Measurements from ENCODE around the gene LYPLA2. TPM values are rescaled to one million over a fixed set of nuclear protein-coding genes. Genes with fewer than 3 reads are reported as not detected.
"Not testable (repeated sequence)": the region's sequence is repeated elsewhere in the genome, so short reads cannot be mapped to it uniquely, and the experiment has no call there.

The LYPLA2 gene
- total RNA-seq, 2 experiments from 2014 or later: 92.5 to 93.9 TPM

DNA sequence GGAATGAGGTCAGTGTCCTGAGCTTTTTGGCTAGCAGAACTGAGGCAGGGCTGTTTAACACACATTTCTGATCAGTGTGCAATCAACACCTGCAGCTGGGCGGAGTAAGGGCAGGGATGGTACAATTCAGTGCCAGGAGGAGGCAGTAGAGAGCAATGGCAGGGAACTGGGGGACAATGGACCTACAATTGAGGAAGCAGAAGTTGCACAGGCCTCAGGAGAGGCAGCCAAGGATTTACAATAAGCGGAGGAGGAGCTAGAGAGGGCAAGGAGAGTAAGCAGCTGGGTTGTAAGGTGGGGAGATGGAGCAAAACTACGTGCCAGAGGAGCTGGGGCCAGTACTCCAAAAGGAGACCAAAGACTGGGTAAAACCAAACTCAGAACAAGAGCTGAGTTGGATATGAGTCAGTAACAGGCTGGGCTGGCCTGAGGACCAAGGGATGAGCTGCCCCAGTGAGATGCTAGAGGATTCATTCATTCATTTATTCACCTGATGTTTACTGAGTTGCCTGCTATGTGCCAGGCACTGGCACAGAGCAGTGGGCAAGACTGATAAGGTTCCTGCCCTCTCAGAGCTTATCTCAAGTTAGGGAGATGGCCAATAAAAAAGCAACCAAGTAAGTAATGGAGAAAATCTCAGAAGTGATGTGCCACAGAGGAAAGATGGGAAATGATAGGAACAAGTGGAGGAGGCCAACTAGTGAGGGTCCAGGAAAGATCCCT lies 20.0 kb downstream of the LYPLA2 start:
- POLR2A ChIA-PET: interaction anchor here (0.6 kb wide), 1 partner anchor 9 kb away, joined by 3 read pairs; no protein-coding TSS in a partner anchor
- CTCF ChIA-PET: interaction anchor here (0.6 to 4.2 kb wide), 21 partner anchors 8 to 256 kb away, joined by 3 to 29 read pairs (median 5); partner anchors contain the start of genes CNR2, FUCA1, GALE and HMGCL

DNA sequence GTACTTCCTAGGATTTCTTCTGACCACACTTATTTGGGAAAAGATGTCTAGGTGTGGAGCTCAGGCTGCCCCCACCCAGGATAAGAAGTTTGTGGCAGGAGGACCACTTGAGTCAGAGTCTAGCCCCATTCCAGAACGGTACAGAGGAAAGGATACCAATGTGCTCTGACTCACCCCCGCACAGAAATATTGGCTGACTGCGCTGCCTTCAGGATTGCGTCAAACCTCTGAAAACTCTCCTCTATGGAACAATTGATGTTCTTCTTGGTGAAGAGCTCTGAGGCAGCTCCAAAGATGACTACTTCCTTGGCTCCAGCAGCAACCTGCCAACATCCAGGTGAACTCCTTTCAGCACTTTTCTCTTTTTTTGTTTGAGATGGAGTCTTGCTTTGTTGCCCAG lies 23.1 kb downstream of the LYPLA2 start:
- ChIA-PET POLR2A (no interaction called here), CTCF (interaction anchor here (1.3 kb wide), 1 partner anchor 103 kb away, joined by 4 read pairs; no protein-coding TSS in a partner anchor)

DNA sequence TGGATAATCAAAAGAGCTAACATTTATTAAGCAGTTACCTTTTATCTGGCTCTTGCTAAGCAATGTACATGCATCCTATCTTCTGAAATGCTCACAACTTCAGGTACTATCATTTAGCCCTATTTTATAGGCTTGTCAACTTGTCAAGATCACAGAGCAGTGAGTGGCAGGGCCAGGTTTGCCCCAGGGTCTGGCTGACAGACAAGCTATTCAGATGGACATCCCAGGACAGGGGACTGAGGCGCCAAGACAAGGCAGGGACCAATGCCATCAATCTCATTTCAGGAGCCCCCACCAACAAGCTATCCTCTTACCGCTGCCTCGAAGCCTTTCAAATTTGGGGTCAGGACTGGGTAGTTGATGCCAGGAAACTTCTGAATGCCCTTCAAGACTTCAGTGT lies 25.4 kb downstream of the LYPLA2 start:
- ChIA-PET CTCF (interaction anchor here (1.0 to 1.3 kb wide), 3 partner anchors 9 to 29 kb away, joined by 3 read pairs; partner anchors contain the start of gene GALE), POLR2A (interaction anchor here (0.7 kb wide), 1 partner anchor 37 kb away, joined by 3 read pairs; no protein-coding TSS in a partner anchor)

- ChIA-PET POLR2A (no interaction called here), CTCF (interaction anchor here (1.2 to 1.3 kb wide), 3 partner anchors 10 to 100 kb away, joined by 3 read pairs; partner anchors contain the start of gene GALE)
Observed at GRCh38 chr1:23816906-23817305, 26.0 kb downstream of the LYPLA2 start.

DNA sequence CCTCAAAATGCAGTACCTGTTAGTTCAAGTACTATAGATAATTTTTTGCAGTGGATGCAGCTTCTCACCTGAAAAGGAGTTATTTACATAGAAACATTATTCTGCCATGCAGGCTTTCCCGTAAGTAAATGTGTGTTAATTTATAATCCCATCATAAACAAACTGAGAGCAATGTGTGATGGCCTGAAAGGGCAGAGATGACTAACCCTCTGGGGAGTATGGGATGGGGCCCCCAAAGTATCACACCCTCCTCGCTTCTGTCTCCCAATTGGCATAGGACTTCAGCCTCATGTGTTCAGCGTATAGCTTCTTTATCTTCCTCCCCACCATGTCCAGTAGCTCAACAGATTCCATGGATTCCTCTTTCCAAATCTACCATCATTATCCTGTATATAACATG lies 26.7 kb downstream of the LYPLA2 start:
- ChIA-PET CTCF (interaction anchor here (0.9 to 1.3 kb wide), 3 partner anchors 18 to 131 kb away, joined by 3 read pairs; partner anchors contain the start of gene GALE), POLR2A (interaction anchor here (0.6 kb wide), 1 partner anchor 483 kb away, joined by 4 read pairs; no protein-coding TSS in a partner anchor)

- ChIA-PET CTCF (interaction anchor here (0.6 to 3.0 kb wide), 5 partner anchors 13 to 159 kb away, joined by 3 to 13 read pairs (median 4); no protein-coding TSS in a partner anchor), POLR2A (interaction anchor here (0.6 to 1.0 kb wide), 2 partner anchors 15 to 456 kb away, joined by 12 read pairs; no protein-coding TSS in a partner anchor)
Observed at GRCh38 chr1:23823767-23824166, 32.8 kb downstream of the LYPLA2 start.

DNA sequence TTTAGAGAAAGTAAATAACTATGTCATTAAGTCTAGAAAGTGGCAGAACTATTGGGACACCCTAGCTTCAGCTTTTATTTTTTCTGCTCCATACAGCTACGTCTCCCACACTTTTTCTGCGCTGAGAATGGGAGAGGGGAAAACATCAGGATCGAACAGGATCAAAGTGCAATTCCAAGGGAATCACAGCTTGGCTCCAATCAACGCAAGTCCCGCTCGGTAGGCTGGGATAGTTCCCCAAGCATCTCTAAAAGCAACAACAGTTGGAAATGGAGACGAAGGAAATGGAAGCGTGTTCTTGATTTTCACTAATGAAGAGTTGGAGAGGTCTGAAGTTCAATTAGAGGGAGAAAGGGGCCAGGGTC lies 33.7 kb downstream of the LYPLA2 start:
- ChIA-PET POLR2A (interaction anchor here (0.6 to 1.0 kb wide), 5 partner anchors 14 to 608 kb away, joined by 3 to 12 read pairs (median 5); no protein-coding TSS in a partner anchor), CTCF (interaction anchor here (1.2 to 3.0 kb wide), 4 partner anchors 13 to 53 kb away, joined by 3 to 13 read pairs (median 4); no protein-coding TSS in a partner anchor)

DNA sequence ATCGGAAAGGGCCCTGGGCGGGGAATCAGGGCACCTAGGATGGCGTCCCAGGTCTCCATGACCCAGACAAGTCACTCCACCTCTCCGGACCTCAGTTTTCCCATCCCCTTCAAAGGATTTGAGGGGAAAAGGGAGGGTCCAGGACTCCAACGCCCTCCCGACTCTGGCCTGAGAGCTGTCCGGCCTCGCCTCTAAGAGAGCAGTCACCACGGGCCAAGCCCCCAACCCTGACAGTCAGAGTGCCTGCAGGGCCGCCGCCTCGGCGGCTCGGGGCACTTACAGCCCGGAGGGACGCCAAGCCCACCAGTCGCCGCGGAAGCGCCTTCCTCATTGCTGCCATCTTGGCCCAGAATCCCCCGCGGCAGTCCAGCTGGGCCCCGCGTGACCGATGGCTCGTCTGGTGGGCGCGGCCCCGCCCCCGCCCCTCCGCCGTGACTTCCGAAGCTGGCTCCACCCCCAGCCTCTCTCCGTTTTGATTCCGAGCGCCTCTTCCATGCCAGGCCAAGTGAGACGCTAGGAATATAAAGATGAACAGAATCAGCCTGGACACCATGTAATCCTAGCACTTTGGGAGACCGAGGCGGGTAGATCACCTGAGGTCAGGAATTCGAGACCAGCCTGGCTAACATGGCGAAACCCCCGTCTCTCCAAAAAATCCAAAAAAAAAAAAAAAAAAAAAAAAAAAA lies 34.3 kb downstream of the LYPLA2 start, which contains the start of gene HMGCL:
Gene HMGCL (minus strand): TSS at position 354 of the 686 bp plus-strand sequence. CDS start 14 bp downstream, at position 340.
- ChIA-PET CTCF (interaction anchor here (0.9 to 3.0 kb wide), 5 partner anchors 14 to 53 kb away, joined by 3 to 13 read pairs (median 4); no protein-coding TSS in a partner anchor), POLR2A (interaction anchor here (0.6 to 1.2 kb wide), 7 partner anchors 10 to 676 kb away, joined by 3 to 6 read pairs (median 4); partner anchors contain the start of genes GALE and PITHD1)

DNA sequence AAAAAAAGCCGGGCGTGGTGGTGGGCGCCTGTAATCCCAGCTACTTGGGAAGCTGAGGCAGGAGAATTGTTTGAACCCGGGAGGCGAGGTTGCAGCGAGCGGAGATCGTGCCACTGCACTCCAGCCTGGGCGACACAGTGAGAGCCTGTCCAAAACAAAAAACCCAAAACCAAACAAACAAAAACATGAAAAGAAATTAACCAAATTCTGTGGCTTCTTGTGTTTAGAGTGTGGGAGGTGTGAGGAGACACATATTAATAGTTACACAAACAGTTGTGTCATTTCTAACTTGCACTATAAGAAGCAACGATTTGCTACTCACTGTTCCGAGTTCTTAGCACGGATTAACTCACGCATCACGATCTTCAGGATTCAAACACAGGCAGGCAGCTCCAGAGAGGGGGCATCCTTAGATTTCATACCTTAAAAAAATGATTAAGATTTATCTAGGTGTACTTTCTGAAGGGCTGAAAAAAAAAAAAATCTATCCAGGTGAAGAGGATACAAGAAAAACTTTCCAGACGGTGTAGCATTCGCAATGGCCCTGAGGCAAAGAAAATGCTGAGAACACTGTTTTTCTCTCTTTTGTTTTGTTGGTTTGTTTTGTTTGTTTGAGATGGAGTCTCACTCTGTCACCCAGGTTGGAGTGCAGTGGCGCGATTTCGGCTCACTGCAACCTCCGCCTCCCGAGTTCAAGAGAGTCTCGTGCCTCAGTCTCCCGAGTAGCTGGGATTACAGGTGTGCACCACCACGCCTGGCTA lies 35.0 kb downstream of the LYPLA2 start:
- ChIA-PET CTCF (interaction anchor here (0.9 to 3.0 kb wide), 4 partner anchors 15 to 54 kb away, joined by 3 to 13 read pairs (median 4); no protein-coding TSS in a partner anchor), POLR2A (interaction anchor here (0.6 to 1.2 kb wide), 6 partner anchors 10 to 676 kb away, joined by 3 to 6 read pairs (median 4); partner anchors contain the start of genes GALE, ID3 and PITHD1)

DNA sequence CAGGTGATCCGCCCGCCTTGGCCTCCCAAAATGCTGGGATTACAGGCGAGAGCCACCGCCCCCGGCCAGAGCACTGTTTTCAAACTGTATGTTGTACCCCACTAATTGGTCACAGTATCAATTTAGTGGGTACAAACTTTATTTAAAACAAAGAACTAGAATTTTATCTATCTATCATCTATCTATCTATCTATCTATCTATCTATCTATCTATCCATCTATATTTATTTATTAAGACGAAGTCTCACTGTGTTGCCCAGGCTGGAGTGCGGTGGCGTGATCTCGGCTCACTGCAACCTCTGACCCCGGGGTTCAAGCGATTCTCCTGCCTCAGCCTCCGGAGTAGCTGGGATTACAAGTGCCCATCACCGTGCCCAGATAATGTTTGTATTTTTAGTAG lies 35.6 kb downstream of the LYPLA2 start:
- POLR2A ChIA-PET: interaction anchor here (0.6 to 1.2 kb wide), 2 partner anchors 26 to 267 kb away, joined by 3 to 4 read pairs; partner anchors contain the start of genes GALE and ID3
- CTCF ChIA-PET: interaction anchor here (1.4 to 3.0 kb wide), 2 partner anchors 15 to 17 kb away, joined by 4 to 13 read pairs; no protein-coding TSS in a partner anchor

DNA sequence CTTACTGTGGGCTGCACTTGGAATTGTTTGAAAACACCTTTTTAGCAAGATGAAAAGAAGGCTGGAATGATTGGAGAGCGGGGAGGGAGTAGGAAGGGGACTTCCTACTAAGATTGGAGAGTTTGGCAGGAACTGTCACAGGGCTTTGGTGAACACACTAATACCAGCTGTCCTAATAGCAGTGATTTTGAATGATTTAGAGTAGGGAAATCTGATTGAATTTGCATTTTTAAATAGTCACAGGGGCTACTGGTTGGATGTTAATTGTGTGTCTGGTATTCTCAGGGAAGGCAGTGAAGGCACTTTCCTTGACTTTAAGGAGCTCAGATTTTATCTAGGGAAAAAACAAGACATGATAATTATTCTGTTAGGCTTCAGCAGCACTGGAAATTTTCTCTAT lies 36.8 kb downstream of the LYPLA2 start:
- POLR2A ChIA-PET: interaction anchor here (0.9 kb wide), 1 partner anchor 26 kb away, joined by 3 read pairs; no protein-coding TSS in a partner anchor
- CTCF ChIA-PET: interaction anchor here (0.9 to 1.3 kb wide), 2 partner anchors 11 to 18 kb away, joined by 4 to 5 read pairs; no protein-coding TSS in a partner anchor

DNA sequence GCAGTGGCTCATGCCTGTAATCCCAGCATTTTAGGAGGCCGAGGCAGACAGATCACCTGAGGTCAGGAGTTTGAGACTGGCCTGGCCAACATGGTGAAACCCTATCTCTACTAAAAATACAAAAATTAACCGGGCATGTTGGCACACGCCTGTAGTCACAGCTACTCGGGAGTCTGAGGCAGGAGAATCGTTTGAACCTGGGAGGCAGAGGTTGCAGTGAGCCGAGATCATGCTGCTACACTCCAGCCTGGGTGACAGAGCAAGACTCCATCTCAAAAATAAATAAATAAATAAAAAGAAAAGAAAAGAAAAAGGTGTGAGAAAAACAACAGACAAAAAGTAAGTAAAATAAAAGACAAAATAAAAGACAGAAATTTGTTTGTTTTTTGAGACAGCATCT lies 43.2 kb downstream of the LYPLA2 start:
- POLR2A ChIA-PET: not testable (repeated sequence)
- CTCF ChIA-PET: interaction anchor here (0.6 kb wide), 1 partner anchor 69 kb away, joined by 3 read pairs; no protein-coding TSS in a partner anchor

DNA sequence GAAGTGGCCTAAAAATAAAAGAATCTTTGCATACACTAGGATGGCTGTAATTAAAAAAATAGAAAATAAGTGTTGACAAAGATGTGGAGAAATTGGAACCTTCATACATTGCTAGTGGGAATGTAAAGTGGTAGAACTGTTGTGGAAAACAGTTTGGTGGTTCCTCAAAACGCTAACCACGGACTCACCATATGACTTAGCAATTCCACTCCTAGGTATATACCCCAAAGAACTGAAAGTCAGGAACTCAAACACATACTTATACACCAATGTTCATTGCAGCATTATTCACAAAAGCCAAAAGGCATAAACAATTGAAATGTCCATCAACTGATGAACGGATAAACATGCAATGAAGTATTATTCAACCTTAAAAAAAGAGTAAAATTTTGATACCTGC lies 45.1 kb downstream of the LYPLA2 start:
- POLR2A ChIA-PET: interaction anchor here (1.1 kb wide), 1 partner anchor 11 kb away, joined by 3 read pairs; the partner anchor contains the start of gene HMGCL
- CTCF ChIA-PET: no interaction called here

GRCh38 chr1:23837908-23838307 lies 47.0 kb downstream of the LYPLA2 start:
- ChIA-PET POLR2A (no interaction called here), CTCF (interaction anchor here (0.9 to 1.6 kb wide), 3 partner anchors 10 to 30 kb away, joined by 3 to 4 read pairs (median 4); partner anchors contain the start of gene FUCA1)

DNA sequence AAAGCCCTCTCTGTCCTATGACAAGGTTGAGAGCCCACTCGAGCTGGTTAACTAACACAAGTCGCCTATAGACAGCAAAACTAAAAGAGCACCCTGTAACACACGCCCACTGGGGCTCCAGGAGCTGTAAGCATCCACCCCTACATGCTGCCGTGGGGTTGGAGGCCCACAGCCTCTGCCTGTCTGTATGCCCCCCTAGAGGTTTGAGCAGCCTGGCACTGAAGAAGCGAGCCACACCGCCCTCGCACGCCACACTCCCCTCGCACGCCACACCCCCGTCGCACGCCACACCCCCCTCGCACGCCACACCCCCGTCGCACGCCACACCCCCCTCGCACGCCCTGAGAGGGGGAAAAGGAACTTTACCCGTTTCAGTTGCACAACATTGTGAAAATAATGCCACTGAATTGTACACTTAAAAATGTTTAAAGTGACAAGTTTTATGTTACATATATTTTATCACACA lies 47.5 kb downstream of the LYPLA2 start:
- CTCF ChIA-PET: interaction anchor here (0.7 to 1.6 kb wide), 4 partner anchors 10 to 120 kb away, joined by 3 to 4 read pairs (median 4); partner anchors contain the start of gene FUCA1
- POLR2A ChIA-PET: interaction anchor here (0.9 kb wide), 1 partner anchor 14 kb away, joined by 12 read pairs; no protein-coding TSS in a partner anchor

DNA sequence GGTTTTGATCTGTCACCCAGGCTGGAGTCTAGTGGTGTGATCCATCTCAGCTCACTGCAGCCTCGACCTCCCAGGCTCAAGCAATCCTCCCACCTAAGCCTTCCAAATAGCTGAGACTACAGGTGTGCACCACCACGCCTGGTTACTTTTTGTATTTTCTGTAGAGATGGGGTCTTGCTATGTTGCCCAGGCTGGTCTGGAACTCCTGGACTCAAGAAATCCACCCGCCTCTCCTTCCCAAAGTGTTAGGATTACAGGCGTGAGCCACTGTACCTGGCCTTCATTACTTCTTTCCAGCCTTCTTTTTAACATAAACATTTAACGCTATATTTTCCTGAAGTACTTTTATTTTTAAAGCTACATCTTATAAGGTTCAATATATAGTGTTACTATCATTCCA lies 52.7 kb downstream of the LYPLA2 start:
- POLR2A ChIA-PET: no interaction called here
- CTCF ChIA-PET: interaction anchor here (1.2 kb wide), 1 partner anchor 24 kb away, joined by 3 read pairs; the partner anchor contains the start of gene FUCA1
